GOT3 (cell line): ENCODE measurements around the gene CA10.

Source experiments
- DNase-seq: peaks from one replicate; lab custom pipeline; 2025; ENCODE audit warnings: mixed read lengths; lab: John Stamatoyannopoulos, UW

The CA10 gene

GRCh38 chr17:52147431-52147830 lies 11.1 kb downstream of the CA10 start:
- DNase-seq, result no peak

GRCh38 chr17:52145476-52145875 lies 13.0 kb downstream of the CA10 start:
- DNase-seq, result no peak

DNA sequence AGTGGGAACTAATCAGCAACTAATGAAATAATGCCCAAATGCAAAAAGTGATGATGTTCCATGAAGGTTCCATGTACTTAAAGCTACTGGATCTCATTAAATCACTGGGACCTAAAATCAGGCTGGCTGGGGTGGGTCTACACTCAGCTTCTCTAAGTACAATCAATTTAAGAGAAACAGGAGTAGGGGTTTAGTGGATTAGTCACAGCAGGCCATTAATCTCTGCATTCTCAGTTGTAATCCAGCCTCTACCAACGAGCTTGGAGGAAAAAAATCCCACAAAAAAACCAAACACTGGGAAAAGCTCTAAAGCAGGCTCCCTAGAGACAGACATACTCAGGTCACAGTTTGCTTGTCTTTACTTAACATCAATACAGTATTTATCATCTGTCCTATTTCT lies 15.0 kb downstream of the CA10 start:
- no peak for DNase-seq

GRCh38 chr17:52140601-52141000 lies 17.9 kb downstream of the CA10 start:
- DNase-seq, result no peak

DNA sequence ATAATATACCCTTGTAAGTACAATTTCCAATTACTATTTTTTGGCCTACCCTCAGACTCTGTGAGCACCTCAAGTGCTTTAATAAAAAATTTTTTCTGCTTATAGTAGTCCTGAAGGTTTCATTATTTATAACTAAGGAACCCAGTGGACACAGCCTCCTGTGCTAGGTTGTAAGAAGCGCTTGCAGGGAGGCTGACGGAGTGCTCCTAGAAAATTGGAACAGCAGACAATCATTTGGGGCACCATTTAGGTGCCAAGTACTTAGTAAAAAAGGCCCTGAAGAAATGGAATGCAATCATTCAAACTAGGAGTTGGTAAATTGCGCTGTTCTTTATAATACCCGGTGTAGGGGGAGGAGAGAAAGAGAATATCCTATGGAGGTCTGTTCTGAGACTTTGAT lies 19.8 kb downstream of the CA10 start:
- no peak for DNase-seq

GRCh38 chr17:52138350-52138749 lies 20.2 kb downstream of the CA10 start:
- no peak for DNase-seq

DNA sequence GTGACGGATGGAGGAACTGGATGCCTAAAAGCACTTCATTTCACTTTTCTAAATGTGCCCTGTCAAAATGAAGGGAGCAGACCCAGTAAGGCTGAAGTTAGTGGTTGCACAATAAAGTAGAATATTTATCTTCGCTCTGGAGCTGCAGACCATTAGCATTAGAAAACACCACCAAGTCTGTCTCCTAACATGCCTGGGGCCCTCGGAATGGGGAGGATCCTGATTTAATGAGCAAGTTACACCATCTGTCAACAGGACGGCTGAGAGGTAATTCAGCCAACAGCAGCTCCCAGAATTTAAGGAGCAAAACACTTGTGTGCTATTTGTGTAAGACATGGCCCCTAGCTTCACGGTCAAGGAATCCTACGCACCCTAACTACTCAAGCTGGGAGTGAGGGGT lies 22.3 kb downstream of the CA10 start:
- DNase-seq, result no peak

DNA sequence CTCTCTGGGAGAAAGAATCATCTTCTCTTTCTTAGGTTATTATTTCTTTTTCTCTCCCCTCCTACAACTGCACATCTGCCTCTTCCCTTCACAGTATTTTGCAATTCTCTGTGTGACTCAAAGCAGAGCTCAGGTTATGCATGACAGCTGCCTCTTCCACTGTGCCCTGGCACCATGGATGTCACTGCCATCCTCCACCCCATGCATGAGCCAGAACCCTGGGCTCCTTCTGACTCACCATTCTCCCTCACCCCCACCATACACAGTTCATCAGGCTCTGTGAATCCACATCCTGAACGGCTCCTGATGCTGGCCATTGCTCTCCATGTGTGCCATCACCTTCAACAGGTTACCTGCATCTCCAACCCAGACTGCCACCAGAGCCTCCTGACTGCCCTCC lies 23.9 kb downstream of the CA10 start:
- DNase-seq, result no peak

DNA sequence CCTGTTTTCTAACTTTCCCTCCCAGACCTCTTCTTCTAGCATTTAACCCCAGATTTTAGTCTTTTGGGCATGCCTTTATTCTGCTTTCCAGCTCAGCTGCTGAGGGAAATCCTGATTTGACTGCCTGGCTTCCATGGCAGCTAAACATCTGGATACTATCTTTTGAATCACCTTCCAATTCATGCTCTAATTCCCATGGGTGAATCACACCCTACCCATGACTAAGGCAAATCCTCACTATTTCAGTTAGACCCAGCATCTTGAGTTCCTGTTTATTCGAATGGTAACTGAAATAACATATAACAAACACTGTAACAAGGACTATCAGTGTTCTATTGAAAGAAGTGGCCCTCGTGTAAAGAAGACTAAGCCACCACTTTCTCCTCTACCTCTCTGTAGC lies 29.8 kb downstream of the CA10 start:
- no peak for DNase-seq

- no peak for DNase-seq
Observed at GRCh38 chr17:52124993-52125392, 33.5 kb downstream of the CA10 start.

DNA sequence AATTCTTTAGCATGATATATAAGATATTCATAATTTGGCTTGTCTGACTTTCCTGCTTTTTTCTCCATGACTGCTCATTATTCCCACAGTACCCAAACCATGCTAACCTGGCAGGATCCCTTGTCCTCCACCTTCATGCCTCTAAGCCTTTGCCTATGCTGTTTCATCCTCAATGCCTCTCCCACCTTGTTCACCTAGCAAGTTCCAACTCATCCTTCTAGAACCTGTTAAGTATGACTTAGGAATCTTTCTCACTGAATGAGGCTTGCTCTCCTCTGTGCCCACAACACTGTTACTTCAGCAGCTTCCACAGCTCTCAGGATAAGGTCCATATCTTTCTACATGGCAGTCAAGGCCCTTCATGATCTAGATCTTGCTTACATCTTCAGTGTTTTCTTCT lies 34.0 kb downstream of the CA10 start:
- DNase-seq, result no peak

- no peak for DNase-seq
Observed at GRCh38 chr17:52120465-52120864, 38.0 kb downstream of the CA10 start.

DNA sequence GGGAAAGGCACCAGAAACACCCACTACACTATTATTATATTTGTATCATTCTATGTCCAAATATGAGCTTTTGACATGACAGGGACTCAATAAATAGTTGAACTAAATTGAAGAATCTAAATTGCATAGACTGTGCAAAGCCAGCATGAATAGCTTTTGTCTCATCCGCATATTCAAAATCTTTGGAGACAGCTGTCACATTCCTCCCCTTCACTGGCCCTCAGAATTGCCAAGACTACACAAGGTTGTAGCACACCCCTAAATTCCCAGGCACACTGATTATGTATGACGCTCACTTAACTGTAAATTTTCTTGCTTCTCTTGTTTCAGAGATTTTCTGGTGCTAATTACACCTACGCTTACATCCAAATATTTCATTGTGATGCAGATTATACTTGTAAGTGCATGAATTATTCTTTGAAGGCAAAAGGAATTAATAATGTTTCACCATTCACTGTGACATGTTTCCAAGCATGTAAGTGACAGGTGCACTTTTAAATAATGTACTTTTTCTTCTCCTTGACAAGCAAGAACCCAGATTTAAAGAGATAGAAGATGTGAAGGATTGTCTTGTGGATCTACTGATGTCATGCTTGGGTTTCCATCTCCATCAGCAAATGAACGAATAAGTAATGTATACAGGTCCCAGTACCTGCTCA lies 47.5 kb downstream of the CA10 start:
- DNase-seq, result no peak

GRCh38 chr17:52106638-52107261 lies 51.8 kb downstream of the CA10 start:
- no peak for DNase-seq

GRCh38 chr17:52106072-52106471 lies 52.4 kb downstream of the CA10 start:
- no peak for DNase-seq

DNA sequence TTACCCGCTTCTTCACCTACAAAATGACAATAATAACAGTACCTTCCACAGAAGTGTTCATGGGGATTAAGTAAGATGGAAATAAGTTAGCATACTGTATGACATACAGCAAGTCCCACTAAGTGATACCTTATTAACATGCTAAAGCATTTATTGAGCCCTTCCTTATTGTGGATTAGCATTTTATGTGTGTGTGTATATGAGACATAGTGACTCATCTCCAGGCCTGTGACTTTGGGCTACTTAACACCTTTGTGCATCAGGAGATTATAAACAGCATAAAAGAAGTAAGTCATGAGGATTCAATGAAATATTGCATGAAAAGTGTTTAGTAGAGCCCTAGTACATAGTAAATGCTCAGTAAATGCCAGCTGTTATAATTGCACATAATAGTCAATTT lies 52.9 kb downstream of the CA10 start:
- no peak for DNase-seq

- no peak for DNase-seq
Observed at GRCh38 chr17:52096056-52096455, 62.5 kb downstream of the CA10 start.

- DNase-seq, result no peak
Observed at GRCh38 chr17:52084176-52084575, 74.3 kb downstream of the CA10 start.

- DNase-seq, result no peak
Observed at GRCh38 chr17:52079496-52079895, 79.0 kb downstream of the CA10 start.

DNA sequence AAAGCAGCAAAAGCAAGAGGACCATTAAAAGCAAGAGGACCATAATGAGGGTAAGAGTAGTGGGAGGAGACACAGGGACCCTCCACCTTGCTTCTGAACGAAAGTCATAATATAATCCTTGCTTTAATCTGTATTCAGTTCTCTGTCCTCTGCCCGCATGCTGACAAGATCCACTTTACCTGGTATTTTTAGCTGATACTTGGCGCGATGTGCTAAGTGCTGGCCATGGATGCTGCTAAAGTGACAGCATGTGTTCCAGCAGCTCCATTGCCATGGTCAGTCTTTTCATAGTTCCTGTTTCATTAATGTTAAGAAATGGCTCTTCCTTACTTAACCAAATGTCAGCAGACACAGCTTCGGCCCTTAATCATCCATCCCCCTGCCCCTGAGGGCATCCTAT lies 86.8 kb downstream of the CA10 start:
- no peak for DNase-seq

DNA sequence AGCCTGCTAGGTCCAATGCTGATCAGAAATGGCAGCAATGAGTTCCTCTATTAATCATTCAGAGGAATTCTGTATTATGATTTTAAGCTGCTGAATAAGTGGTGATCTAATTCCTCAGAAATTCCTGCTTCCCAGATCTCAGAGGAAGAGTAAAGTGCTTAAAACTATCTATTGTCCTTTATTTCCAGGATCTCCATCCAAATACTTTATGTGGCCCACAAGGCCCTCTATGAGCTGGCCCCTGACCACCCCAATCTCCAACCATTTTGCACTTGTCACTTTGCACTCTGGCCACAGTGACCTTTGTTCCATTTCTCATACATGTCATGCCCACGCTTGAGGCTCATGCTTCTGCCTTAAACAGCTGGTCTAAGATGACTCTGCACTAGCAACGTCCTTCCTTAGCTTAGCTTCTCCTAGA lies 93.7 kb downstream of the CA10 start:
- DNase-seq, result peak; percentile 29

DNA sequence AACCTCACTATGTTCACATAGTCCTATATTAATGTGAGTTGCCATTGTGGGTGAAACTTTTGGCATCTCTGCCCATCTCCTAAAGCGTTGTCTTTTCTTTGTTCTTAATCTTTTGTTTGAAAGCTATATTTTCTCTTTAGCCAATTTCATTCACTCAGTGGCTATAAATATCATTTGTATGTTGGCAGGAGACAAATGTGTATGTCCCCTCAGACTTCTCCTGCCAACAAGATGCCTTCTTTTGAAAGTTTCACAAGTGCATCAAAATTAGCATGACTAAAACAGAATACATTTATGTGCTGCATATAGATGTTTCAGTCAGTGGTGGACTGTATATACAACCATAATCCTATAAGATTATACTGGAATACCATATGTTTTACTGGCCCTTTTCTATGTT lies 109.0 kb downstream of the CA10 start:
- DNase-seq, result no peak

DNA sequence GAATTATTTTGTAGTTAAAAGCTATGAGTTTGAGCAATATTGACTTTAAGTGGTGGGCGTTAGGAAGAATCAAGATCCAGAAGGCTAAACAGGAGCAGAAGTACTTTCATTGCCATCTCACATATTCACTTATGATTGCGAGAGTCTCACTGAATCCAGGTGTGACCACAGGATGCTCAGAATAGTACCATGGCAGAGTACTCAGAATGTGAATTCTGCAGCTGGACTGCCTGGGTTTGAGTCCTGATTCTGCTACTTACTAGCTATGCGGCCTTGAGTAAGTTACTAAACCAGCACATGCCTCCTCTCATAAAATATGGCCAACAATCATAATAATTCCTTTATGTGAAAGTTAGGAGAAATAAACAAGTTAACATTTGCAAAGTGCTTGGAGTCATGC lies 109.5 kb downstream of the CA10 start:
- DNase-seq, result no peak
